ENCODE measurements around the gene CACNA2D3. TPM values are rescaled to one million over a fixed set of nuclear protein-coding genes. Genes with fewer than 3 reads are reported as not detected.

Gene CACNA2D3
- total RNA-seq, 2 experiments from 2014 or later, result not detected

- ChIA-PET POLR2A (no interaction called here), CTCF (ENCODE audit: unreplicated experiment) (no interaction called here)
- Histone ChIP-seq H3K27ac (ENCODE audit: low read depth, low read length, poor library complexity, severe bottlenecking) (no peak overlapping the region), H3K4me1 (ENCODE audit: insufficient read depth, low read length, poor library complexity, severe bottlenecking) (no peaks in the 10 kb centered on the region), H3K9me2 (ENCODE audit: insufficient read depth, low read length) (no peaks in the 10 kb centered on the region), H3K9me3 (ENCODE audit: low read length) (no peaks in the 10 kb centered on the region), H4K20me1 (ENCODE audit: insufficient read depth, low read length) (no peaks in the 10 kb centered on the region), H3K36me3 (ENCODE audit: insufficient read depth, low read length) (no peaks in the 10 kb centered on the region), H3K79me2 (ENCODE audit: insufficient read depth, low read depth, low read length) (no peaks in the 10 kb centered on the region), H2AFZ (ENCODE audit: low read length) (no peak overlapping the region), H3K4me3 (ENCODE audit: low read depth, low read length, poor library complexity, severe bottlenecking) (no peak overlapping the region), H3K4me2 (ENCODE audit: low read length) (no peak overlapping the region)
- no TSS peak for BruUV-seq (replicated peaks)
- DNase-seq (ENCODE audit: low spot score), result no peak
- no peak for TF ChIP-seq EZH2phosphoT487 (IDR thresholded peaks at IDR 0.05; ENCODE audit: borderline replicate concordance, low read depth, low read length)
- TF ChIP-seq, protein P1, sequence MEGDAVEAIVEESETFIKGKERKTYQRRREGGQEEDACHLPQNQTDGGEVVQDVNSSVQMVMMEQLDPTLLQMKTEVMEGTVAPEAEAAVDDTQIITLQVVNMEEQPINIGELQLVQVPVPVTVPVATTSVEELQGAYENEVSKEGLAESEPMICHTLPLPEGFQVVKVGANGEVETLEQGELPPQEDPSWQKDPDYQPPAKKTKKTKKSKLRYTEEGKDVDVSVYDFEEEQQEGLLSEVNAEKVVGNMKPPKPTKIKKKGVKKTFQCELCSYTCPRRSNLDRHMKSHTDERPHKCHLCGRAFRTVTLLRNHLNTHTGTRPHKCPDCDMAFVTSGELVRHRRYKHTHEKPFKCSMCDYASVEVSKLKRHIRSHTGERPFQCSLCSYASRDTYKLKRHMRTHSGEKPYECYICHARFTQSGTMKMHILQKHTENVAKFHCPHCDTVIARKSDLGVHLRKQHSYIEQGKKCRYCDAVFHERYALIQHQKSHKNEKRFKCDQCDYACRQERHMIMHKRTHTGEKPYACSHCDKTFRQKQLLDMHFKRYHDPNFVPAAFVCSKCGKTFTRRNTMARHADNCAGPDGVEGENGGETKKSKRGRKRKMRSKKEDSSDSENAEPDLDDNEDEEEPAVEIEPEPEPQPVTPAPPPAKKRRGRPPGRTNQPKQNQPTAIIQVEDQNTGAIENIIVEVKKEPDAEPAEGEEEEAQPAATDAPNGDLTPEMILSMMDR (conservative IDR thresholded peaks at IDR 0.05; ENCODE audit: low read length), result no peak
- intact Hi-C loops (cut with micrococcal nuclease; ENCODE audit: unreplicated experiment), result no loop called here
Measured at GRCh38 chr3:54169524-54169923, 47.2 kb downstream of the CACNA2D3 start.

DNA sequence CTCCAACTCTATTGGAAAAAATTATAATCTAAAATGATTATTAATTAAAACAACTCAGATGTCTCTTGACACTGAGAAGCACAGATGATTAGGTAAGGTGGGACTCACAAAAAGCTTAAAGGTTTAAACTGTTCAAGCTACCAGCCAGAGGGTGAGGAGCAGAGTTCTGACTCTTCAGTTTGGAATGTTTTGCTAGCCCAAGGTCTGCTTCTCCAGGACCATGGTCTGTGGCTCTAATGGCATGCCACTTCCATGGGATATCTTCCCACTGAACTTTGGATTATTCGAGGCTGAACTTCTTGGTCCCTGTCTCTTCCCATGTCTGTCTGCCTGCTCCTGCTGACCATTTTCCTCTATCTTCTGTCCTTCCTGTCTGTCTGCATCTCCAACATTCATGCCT is 49.2 kb downstream of the CACNA2D3 start:
- Histone ChIP-seq H3K4me2 (ENCODE audit: low read length) (no peak overlapping the region), H3K4me3 (ENCODE audit: low read depth, low read length, poor library complexity, severe bottlenecking) (no peak overlapping the region), H3K9me2 (ENCODE audit: insufficient read depth, low read length) (no peaks in the 10 kb centered on the region), H3K9me3 (ENCODE audit: low read length) (no peaks in the 10 kb centered on the region), H3K36me3 (ENCODE audit: insufficient read depth, low read length) (no peaks in the 10 kb centered on the region), H3K27ac (ENCODE audit: low read depth, low read length, poor library complexity, severe bottlenecking) (no peak overlapping the region), H3K4me1 (ENCODE audit: insufficient read depth, low read length, poor library complexity, severe bottlenecking) (no peaks in the 10 kb centered on the region), H3K79me2 (ENCODE audit: insufficient read depth, low read depth, low read length) (no peaks in the 10 kb centered on the region), H2AFZ (ENCODE audit: low read length) (no peak overlapping the region), H4K20me1 (ENCODE audit: insufficient read depth, low read length) (no peaks in the 10 kb centered on the region)
- CTCF ChIA-PET (ENCODE audit: unreplicated experiment), result no interaction called here
- BruUV-seq (replicated peaks), result no TSS peak
- intact Hi-C loops (cut with micrococcal nuclease; ENCODE audit: unreplicated experiment), result no loop called here
- POLR2A ChIA-PET, result no interaction called here
- TF ChIP-seq, protein P1 (conservative IDR thresholded peaks at IDR 0.05; ENCODE audit: low read length), result no peak
- no peak for TF ChIP-seq EZH2phosphoT487 (IDR thresholded peaks at IDR 0.05; ENCODE audit: borderline replicate concordance, low read depth, low read length)
- no peak for DNase-seq (ENCODE audit: low spot score)

- Histone ChIP-seq H3K9me2 (ENCODE audit: insufficient read depth, low read length) (no peaks in the 10 kb centered on the region), H4K20me1 (ENCODE audit: insufficient read depth, low read length) (no peaks in the 10 kb centered on the region), H2AFZ (ENCODE audit: low read length) (no peak overlapping the region), H3K4me1 (ENCODE audit: insufficient read depth, low read length, poor library complexity, severe bottlenecking) (no peaks in the 10 kb centered on the region), H3K27ac (ENCODE audit: low read depth, low read length, poor library complexity, severe bottlenecking) (no peak overlapping the region), H3K79me2 (ENCODE audit: insufficient read depth, low read depth, low read length) (no peaks in the 10 kb centered on the region), H3K9me3 (ENCODE audit: low read length) (no peaks in the 10 kb centered on the region), H3K36me3 (ENCODE audit: insufficient read depth, low read length) (no peaks in the 10 kb centered on the region), H3K4me2 (ENCODE audit: low read length) (no peak overlapping the region), H3K4me3 (ENCODE audit: low read depth, low read length, poor library complexity, severe bottlenecking) (no peak overlapping the region)
- TF ChIP-seq EZH2phosphoT487 (IDR thresholded peaks at IDR 0.05; ENCODE audit: borderline replicate concordance, low read depth, low read length), result no peak
- TF ChIP-seq, protein P1 (conservative IDR thresholded peaks at IDR 0.05; ENCODE audit: low read length), result no peak
- no peak for DNase-seq (ENCODE audit: low spot score)
- BruUV-seq (replicated peaks), result no TSS peak
- intact Hi-C loops (cut with micrococcal nuclease; ENCODE audit: unreplicated experiment), result no loop called here
- POLR2A ChIA-PET, result no interaction called here
- CTCF ChIA-PET (ENCODE audit: unreplicated experiment), result no interaction called here
Measured at GRCh38 chr3:54171951-54172350, 49.6 kb downstream of the CACNA2D3 start.
